Activated CD4-positive, alpha-beta T cell treated with anti-CD3 and anti-CD28 coated beads for 36 hours (primary cell): ENCODE measurements around the gene STIM2. TPM values are rescaled to one million over a fixed set of nuclear protein-coding genes. Genes with fewer than 3 reads are reported as not detected.
"Not testable (repeated sequence)": the region's sequence is repeated elsewhere in the genome, so short reads cannot be mapped to it uniquely, and the experiment has no call there.

Source experiments
- ATAC-seq: fragments of 200-7000 bp; cut with Tn5 transposase; one replicate; pipeline ENCODE4 v1.10.0; 2021; ENCODE audit warnings: mild to moderate bottlenecking, moderate library complexity
- CTCF ChIA-PET: fragments of 350-600 bp; sonication (Branson Sonifier 250); formaldehyde crosslinking; loops from one replicate; lab custom pipeline; 2021; ENCODE audit warnings: antibody characterized with exemption; lab: Charles Lee
- POLR2A ChIA-PET: fragments of 350-600 bp; sonication (Branson Sonifier 250); formaldehyde crosslinking; loops from one replicate; lab custom pipeline; 2021; ENCODE audit warnings: antibody characterized with exemption, inconsistent platforms; lab: Charles Lee
- DNase-seq: peaks from one replicate; pipeline ENCODE4 v3.0.0-alpha.2; 2020
- H3K27ac Mint-ChIP-seq: one replicate; pipeline ENCODE4 v1.8.0; 2021; ENCODE audit warnings: mixed read lengths
- H3K27me3 Mint-ChIP-seq: one replicate; pipeline ENCODE4 v1.8.0; 2021; ENCODE audit warnings: mixed read lengths
- H3K36me3 Mint-ChIP-seq: one replicate; pipeline ENCODE4 v1.8.0; 2021; ENCODE audit warnings: low read depth, mixed read lengths
- H3K4me1 Mint-ChIP-seq: one replicate; pipeline ENCODE4 v1.8.0; 2021; ENCODE audit warnings: mixed read lengths
- H3K4me3 Mint-ChIP-seq: one replicate; pipeline ENCODE4 v1.8.0; 2021; ENCODE audit warnings: mild to moderate bottlenecking, moderate library complexity, mixed read lengths
- H3K9me3 Mint-ChIP-seq: one replicate; pipeline ENCODE4 v1.8.0; 2021; ENCODE audit warnings: low read depth, mixed read lengths
- intact Hi-C, 2 experiments: fragments of 100-400 bp; cut with DNase I in 1 of 2; cut with micrococcal nuclease in 1 of 2; formaldehyde crosslinking; loops; one replicate each; pipeline versions ENCODE4 v1.14.2 to v1.15.1; 2022 to 2024; cut with DNase I, micrococcal nuclease
- total RNA-seq, 2 experiments: library from RNA; stranded (reverse); gene quantifications; one replicate each; pipeline ENCODE4 v1.2.3, GENCODE V29; 2021

The STIM2 gene
- total RNA-seq, 2 experiments from 2014 or later = 32.9 to 36.4 TPM

- Mint-ChIP-seq H3K9me3 (no peaks in the 10 kb centered on the region), H3K4me1 (peaks cover 7% of the 10 kb centered on the region), H3K27me3 (no peaks in the 10 kb centered on the region), H3K27ac (no peak overlapping the region), H3K36me3 (peaks cover 18% of the 10 kb centered on the region), H3K4me3 (no peak overlapping the region)
- intact Hi-C loops = no loop called here
- ChIA-PET CTCF (interaction anchor here (0.7 to 1.0 kb wide), 2 partner anchors 11 to 13 kb away, joined by 3 to 4 read pairs; no protein-coding TSS in a partner anchor), POLR2A (no interaction called here)
- peak; percentile 24 for ATAC-seq
- no peak for DNase-seq
Observed at GRCh38 chr4:27022963-27023362, 162.3 kb downstream of the STIM2 start.

DNA sequence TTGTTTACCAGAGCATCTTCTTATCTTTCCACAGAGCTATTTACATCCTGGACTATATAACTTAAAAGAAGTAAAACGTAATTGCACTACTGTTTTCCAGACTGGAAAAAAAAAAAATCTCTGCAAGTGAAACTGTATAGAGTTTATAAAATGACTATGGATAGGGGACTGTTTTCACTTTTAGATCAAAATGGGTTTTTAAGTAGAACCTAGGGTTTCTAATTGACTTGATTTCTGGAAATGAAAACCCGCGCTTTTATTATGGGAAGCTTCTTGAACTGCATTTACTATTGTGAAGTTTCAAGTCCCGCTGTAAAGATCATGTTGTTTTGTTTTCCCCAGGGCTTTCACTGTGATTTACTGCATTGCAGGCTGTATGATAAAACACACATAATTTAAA lies 162.7 kb downstream of the STIM2 start:
- Mint-ChIP-seq H3K36me3 (peaks cover 16% of the 10 kb centered on the region), H3K27ac (no peak overlapping the region), H3K9me3 (no peaks in the 10 kb centered on the region), H3K4me3 (no peak overlapping the region), H3K27me3 (no peaks in the 10 kb centered on the region), H3K4me1 (peaks cover 7% of the 10 kb centered on the region)
- POLR2A ChIA-PET = no interaction called here
- intact Hi-C loops = no loop called here
- peak; percentile 43 for ATAC-seq
- CTCF ChIA-PET = interaction anchor here (0.6 to 0.9 kb wide), 2 partner anchors 88 to 1638 kb away, joined by 4 to 6 read pairs; no protein-coding TSS in a partner anchor
- no peak for DNase-seq

- Mint-ChIP-seq H3K36me3 (peaks cover 13% of the 10 kb centered on the region), H3K27me3 (no peaks in the 10 kb centered on the region), H3K9me3 (no peaks in the 10 kb centered on the region), H3K27ac (peak overlapping the region; percentile 22), H3K4me3 (no peak overlapping the region), H3K4me1 (peaks cover 7% of the 10 kb centered on the region)
- ChIA-PET CTCF (no interaction called here), POLR2A (no interaction called here)
- intact Hi-C loops = no loop called here
- DNase-seq (no peak), ATAC-seq (no peak)
Observed at GRCh38 chr4:27024805-27025204, 164.2 kb downstream of the STIM2 start.

DNA sequence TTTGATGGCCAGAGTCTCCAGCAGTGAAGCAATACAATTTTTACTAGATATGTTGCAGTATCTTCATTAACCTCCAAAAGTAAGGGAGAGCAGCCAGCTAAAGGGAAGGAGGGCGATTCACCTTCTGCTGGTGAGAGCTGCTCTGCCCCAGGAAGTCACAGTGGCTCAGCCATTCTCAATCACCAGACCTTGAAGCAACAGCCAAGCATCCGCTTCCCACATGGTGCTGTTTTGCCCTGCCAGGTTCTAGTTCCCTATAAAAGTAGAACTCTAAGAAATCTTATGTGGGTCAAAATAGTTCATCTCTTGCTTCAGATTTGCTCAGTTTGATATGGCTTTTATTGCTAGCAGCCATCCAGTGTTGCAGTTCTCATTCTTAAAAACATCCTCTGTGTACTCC lies 166.8 kb downstream of the STIM2 start:
- H3K4me3 Mint-ChIP-seq = no peak overlapping the region
- H3K9me3 Mint-ChIP-seq = no peaks in the 10 kb centered on the region
- ChIA-PET CTCF (interaction anchor here (0.6 to 0.7 kb wide), 2 partner anchors 17 to 36 kb away, joined by 3 read pairs; no protein-coding TSS in a partner anchor), POLR2A (interaction anchor here (0.6 kb wide), 1 partner anchor 303 kb away, joined by 3 read pairs; no protein-coding TSS in a partner anchor)
- DNase-seq = no peak
- no peaks in the 10 kb centered on the region for H3K27me3 Mint-ChIP-seq
- H3K27ac Mint-ChIP-seq = no peak overlapping the region
- intact Hi-C loops = no loop called here
- peaks cover 6% of the 10 kb centered on the region for H3K36me3 Mint-ChIP-seq
- peaks cover 7% of the 10 kb centered on the region for H3K4me1 Mint-ChIP-seq
- ATAC-seq = no peak

GRCh38 chr4:27035127-27035526 lies 174.5 kb downstream of the STIM2 start:
- intact Hi-C loops, H3K27ac Mint-ChIP-seq, H3K4me1 Mint-ChIP-seq, POLR2A ChIA-PET, H3K4me3 Mint-ChIP-seq, H3K9me3 Mint-ChIP-seq, H3K27me3 Mint-ChIP-seq, H3K36me3 Mint-ChIP-seq, ATAC-seq, DNase-seq: not testable (repeated sequence)
- CTCF ChIA-PET = interaction anchor here (0.7 kb wide), 1 partner anchor 144 kb away, joined by 3 read pairs; no protein-coding TSS in a partner anchor

DNA sequence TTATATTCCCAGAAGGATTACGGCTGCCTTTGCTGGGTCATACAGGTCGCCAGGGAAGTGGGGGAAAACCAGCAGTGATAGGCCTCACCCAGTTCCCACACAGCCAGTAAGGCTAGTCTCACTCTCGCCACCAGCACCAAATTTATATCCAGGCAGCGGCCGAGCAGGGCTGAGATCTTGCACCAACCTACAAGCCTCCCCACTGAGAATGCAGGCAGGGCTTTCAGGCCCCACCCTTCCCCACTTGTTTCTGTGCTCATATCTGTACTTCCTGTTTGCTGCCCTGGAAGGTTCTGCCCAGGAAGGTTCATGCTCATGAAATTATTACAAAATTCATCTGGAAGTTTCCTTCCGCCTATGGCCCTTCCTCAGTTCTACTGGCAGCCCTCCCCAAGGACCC lies 179.7 kb downstream of the STIM2 start:
- Mint-ChIP-seq H3K4me3 (no peak overlapping the region), H3K27me3 (peaks cover 11% of the 10 kb centered on the region), H3K27ac (no peak overlapping the region), H3K9me3 (peaks cover 4% of the 10 kb centered on the region), H3K4me1 (peaks cover 6% of the 10 kb centered on the region), H3K36me3 (peaks cover 3% of the 10 kb centered on the region)
- CTCF ChIA-PET = no interaction called here
- ATAC-seq (no peak), DNase-seq (no peak)
- intact Hi-C loops = no loop called here
- POLR2A ChIA-PET = no interaction called here

DNA sequence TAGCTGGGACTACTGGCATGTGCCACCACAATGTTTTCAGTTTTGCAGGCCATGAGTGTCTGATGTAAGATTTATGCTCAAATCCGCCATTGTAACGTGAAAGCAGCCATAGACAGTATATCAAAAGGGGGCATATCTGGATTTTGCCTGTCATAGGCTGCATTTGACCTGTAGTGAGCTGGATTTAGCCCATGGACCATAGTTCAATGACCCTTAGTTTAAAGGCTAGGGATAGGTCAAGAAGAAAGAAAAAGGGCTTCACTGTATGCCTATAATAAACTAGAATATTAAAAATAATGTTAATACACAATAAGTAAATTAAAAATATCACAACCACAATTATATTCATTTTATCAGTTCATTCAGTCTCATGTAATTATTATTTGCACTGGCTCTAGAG lies 181.8 kb downstream of the STIM2 start:
- Mint-ChIP-seq H3K4me1 (peaks cover 6% of the 10 kb centered on the region), H3K4me3 (no peak overlapping the region), H3K27ac (no peak overlapping the region), H3K9me3 (peaks cover 1% of the 10 kb centered on the region), H3K27me3 (peaks cover 13% of the 10 kb centered on the region), H3K36me3 (peaks cover 3% of the 10 kb centered on the region)
- ChIA-PET CTCF (no interaction called here), POLR2A (no interaction called here)
- ATAC-seq (no peak), DNase-seq (no peak)
- intact Hi-C loops = no loop called here

DNA sequence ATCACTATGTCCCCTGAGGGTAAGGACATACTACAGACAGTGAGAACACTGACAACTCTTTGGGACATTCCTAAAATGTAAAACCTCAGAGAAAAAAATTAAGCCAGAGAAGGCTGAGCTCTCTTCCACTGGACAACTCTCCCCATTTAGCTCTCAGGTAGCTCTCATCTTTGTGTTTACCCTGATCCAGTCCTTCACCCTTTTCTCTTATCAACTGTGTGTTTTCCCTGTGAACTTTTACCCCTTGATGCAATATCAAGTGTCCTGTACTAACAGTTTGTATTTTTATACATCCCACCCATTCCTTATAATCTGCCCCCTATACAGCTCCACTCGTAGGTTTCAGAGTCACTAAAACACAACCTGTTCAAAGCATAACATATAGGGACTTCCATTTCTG lies 182.6 kb downstream of the STIM2 start:
- ATAC-seq (no peak), DNase-seq (no peak)
- Mint-ChIP-seq H3K4me1 (peaks cover 7% of the 10 kb centered on the region), H3K9me3 (peaks cover 1% of the 10 kb centered on the region), H3K27ac (no peak overlapping the region), H3K27me3 (peaks cover 12% of the 10 kb centered on the region), H3K4me3 (no peak overlapping the region), H3K36me3 (peaks cover 3% of the 10 kb centered on the region)
- intact Hi-C loops = no loop called here
- POLR2A ChIA-PET = no interaction called here
- CTCF ChIA-PET = interaction anchor here (0.6 kb wide), 1 partner anchor 1709 kb away, joined by 3 read pairs; no protein-coding TSS in a partner anchor

DNA sequence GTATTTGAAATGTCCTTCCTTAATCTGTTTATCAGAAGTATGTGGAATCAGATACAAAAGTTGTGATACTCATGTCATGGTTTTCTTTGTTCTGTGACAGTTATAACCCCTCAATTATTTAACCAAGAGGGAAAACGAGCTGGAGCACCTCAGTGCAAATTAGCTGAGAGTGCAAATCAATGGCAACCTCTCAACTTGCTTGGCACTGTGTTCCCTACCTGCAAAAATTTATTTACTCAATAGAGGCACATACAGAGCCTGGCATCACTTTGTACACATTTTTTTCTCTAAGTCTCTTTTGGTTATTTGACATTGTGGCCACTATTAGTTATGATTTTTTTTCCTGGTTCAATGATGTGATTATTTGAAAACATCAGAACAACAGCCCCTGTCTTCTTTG lies 186.2 kb downstream of the STIM2 start:
- intact Hi-C loops = no loop called here
- ATAC-seq (no peak), DNase-seq (no peak)
- H3K36me3 Mint-ChIP-seq = peaks cover 3% of the 10 kb centered on the region
- POLR2A ChIA-PET = no interaction called here
- CTCF ChIA-PET = interaction anchor here (1.2 kb wide), 1 partner anchor 11 kb away, joined by 3 read pairs; no protein-coding TSS in a partner anchor
- peaks cover 1% of the 10 kb centered on the region for H3K9me3 Mint-ChIP-seq
- H3K27ac Mint-ChIP-seq = no peak overlapping the region
- H3K27me3 Mint-ChIP-seq = peaks cover 25% of the 10 kb centered on the region
- H3K4me3 Mint-ChIP-seq = no peak overlapping the region
- H3K4me1 Mint-ChIP-seq = peaks cover 5% of the 10 kb centered on the region

DNA sequence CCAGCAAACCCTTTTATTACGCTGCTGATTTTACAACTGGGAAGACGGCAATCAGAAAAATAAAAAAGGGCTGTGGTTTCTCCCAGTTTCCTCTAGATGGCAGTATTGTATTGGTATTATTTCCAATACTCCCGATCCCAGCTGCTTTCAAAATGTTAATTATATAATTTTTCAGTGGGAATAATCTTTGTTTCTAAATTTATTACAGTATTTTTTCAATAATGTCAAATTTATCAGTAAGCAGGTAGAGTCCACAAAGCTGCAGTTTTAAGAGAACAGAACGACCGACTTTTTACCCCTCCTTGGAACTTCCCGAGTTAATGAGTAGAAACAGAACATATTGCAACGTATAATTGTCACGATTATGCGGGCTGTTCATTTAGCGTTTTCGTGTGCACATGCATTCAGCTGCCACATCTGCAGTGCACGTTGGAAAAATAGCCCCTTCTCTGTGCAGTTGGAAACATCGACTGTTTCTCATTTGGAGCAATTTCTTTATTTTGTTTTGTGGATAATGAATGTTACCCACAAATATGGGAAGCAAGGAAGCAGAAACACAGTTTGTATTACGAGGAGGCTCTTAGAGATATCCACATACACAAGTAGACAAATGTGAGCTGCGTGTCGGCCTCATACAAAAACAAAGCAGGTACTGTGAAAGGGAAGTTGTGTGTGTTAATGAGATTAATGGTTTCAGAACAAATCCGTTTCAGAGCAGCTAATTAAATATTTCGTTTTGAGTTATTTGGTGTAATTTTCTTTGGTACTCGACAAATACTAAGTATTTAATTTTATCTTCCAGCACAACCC lies 188.0 kb downstream of the STIM2 start:
- ATAC-seq (no peak), DNase-seq (no peak)
- H3K4me1 Mint-ChIP-seq = peaks cover 5% of the 10 kb centered on the region
- H3K27ac Mint-ChIP-seq = no peak overlapping the region
- H3K36me3 Mint-ChIP-seq = peaks cover 3% of the 10 kb centered on the region
- ChIA-PET POLR2A (interaction anchor here (0.6 kb wide), 1 partner anchor 1511 kb away, joined by 5 read pairs; no protein-coding TSS in a partner anchor), CTCF (interaction anchor here (0.6 to 2.0 kb wide), 15 partner anchors 10 to 349 kb away, joined by 3 to 8 read pairs (median 4); no protein-coding TSS in a partner anchor)
- intact Hi-C loops = loop anchor here (1.0 to 2.0 kb wide), 2 partner anchors 270 kb away; no protein-coding TSS in a partner anchor
- H3K4me3 Mint-ChIP-seq = no peak overlapping the region
- H3K9me3 Mint-ChIP-seq = peaks cover 1% of the 10 kb centered on the region
- H3K27me3 Mint-ChIP-seq = peaks cover 25% of the 10 kb centered on the region

DNA sequence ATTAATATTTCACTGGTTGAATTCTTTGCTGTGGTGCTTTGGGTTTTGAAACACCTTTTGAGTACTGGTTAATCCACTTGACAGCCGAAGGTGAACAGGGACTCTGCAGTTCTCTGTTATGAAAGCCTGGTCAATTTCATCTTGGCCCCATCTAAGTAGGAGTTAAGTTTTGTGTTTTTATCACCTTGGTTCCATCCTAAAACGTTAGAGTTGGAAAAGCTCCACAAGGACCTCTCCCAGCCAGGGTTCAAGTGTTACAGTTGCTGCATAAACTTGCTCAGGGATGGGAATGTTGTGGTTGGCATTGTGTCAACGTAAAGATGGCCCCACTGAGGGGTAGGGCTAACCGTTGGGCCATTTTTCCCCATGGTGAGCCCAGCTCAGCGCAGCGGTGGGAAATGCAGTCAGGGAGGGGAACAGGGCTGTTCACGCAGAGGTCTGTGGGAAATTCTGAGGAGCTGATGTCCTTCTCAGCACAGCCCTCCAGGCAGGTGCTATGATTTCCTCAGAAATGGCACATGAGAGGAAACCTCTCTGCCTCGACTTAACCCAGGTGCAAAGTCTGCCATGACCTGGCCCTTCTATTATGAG lies 188.7 kb downstream of the STIM2 start:
- ATAC-seq (no peak), DNase-seq (no peak)
- peaks cover 23% of the 10 kb centered on the region for H3K27me3 Mint-ChIP-seq
- no peak overlapping the region for H3K4me3 Mint-ChIP-seq
- intact Hi-C loops = loop anchor here in 1 of 2 experiments (2.0 kb wide), 1 partner anchor 269 kb away; no protein-coding TSS in a partner anchor
- no peaks in the 10 kb centered on the region for H3K9me3 Mint-ChIP-seq
- H3K36me3 Mint-ChIP-seq = peaks cover 3% of the 10 kb centered on the region
- peaks cover 5% of the 10 kb centered on the region for H3K4me1 Mint-ChIP-seq
- POLR2A ChIA-PET = interaction anchor here (0.6 kb wide), 1 partner anchor 1510 kb away, joined by 5 read pairs; no protein-coding TSS in a partner anchor
- no peak overlapping the region for H3K27ac Mint-ChIP-seq
- CTCF ChIA-PET = interaction anchor here (1.1 to 2.0 kb wide), 7 partner anchors 9 to 268 kb away, joined by 3 to 8 read pairs (median 4); no protein-coding TSS in a partner anchor
